HepG2 (cell line): ENCODE results near the gene PRCD. TPM values are rescaled to one million over a fixed set of nuclear protein-coding genes. Genes with fewer than 3 reads are reported as not detected.

Experiments used
- EED ChIP-seq: sonication (generic); formaldehyde crosslinking; IDR thresholded peaks from 2 replicates; pipeline ENCODE4 v1.5.0; 2020; ENCODE audit warnings: mild to moderate bottlenecking, missing genetic modification reagents
- EP300 ChIP-seq, 3 experiments: sonication (generic) in 1 of 3; formaldehyde crosslinking in 1 of 3; IDR thresholded peaks; 2 replicates each; pipeline versions ENCODE4 v1.5.1 to v1.6.1; 2011 to 2020; ENCODE audit warnings: low read depth in 2 of 3, low read length in 2 of 3, borderline replicate concordance in 1 of 3, improper control_type of control experiment in 1 of 3, mild to moderate bottlenecking in 1 of 3, missing genetic modification reagents in 1 of 3, moderate library complexity in 1 of 3
- HINFP ChIP-seq: sonication (generic); formaldehyde crosslinking; IDR thresholded peaks from 2 replicates; pipeline ENCODE4 v1.4.0; 2020; ENCODE audit warnings: low read depth, mild to moderate bottlenecking, missing genetic modification reagents
- HMGA1 ChIP-seq: sonication (generic); formaldehyde crosslinking; conservative IDR thresholded peaks from 2 replicates; pipeline ENCODE4 v1.4.0; 2020; ENCODE audit warnings: missing genetic modification reagents
- KDM1A ChIP-seq: IDR thresholded peaks from 2 replicates; pipeline ENCODE4 v1.6.1; 2016; ENCODE audit warnings: missing compliant biosample characterization
- MEIS2 ChIP-seq: sonication (generic); formaldehyde crosslinking; IDR thresholded peaks from 2 replicates; pipeline ENCODE4 v1.9.0; 2021; ENCODE audit warnings: mild to moderate bottlenecking, missing genetic modification reagents
- PAXIP1 ChIP-seq: sonication (generic); formaldehyde crosslinking; conservative IDR thresholded peaks from 2 replicates; pipeline ENCODE4 v1.4.0; 2020; ENCODE audit warnings: mild to moderate bottlenecking, missing genetic modification reagents, moderate library complexity
- TBX2 ChIP-seq: sonication (generic); formaldehyde crosslinking; IDR thresholded peaks from 2 replicates; pipeline ENCODE4 v1.5.0; 2020; ENCODE audit warnings: missing genetic modification reagents, mild to moderate bottlenecking, borderline replicate concordance
- TCF12 ChIP-seq, 2 experiments: fragments of 450-650 bp in 1 of 2; sonication (generic) in 1 of 2; formaldehyde crosslinking in 1 of 2; IDR thresholded peaks; 2 replicates each; pipeline versions ENCODE4 v1.6.1 to v1.8.0; 2017 to 2022; ENCODE audit warnings: antibody characterized with exemption in 1 of 2, mild to moderate bottlenecking in 1 of 2, missing genetic modification reagents in 1 of 2, moderate library complexity in 1 of 2
- ZBTB10 ChIP-seq: sonication (generic); formaldehyde crosslinking; IDR thresholded peaks from 2 replicates; pipeline ENCODE4 v1.4.0; 2020; ENCODE audit warnings: missing genetic modification reagents, borderline replicate concordance
- ZFY ChIP-seq: sonication (generic); formaldehyde crosslinking; IDR thresholded peaks from 2 replicates; pipeline ENCODE4 v1.4.0; 2020; ENCODE audit warnings: missing genetic modification reagents
- ZNF205 ChIP-seq: IDR thresholded peaks from 2 replicates; pipeline ENCODE4 v1.6.1; 2018; ENCODE audit warnings: missing biosample characterization, missing genetic modification reagents
- ZNF251 ChIP-seq: sonication (generic); formaldehyde crosslinking; IDR thresholded peaks from 2 replicates; pipeline ENCODE4 v1.9.0; 2021; ENCODE audit warnings: mild to moderate bottlenecking, missing genetic modification reagents
- ZNF354B ChIP-seq: sonication (generic); formaldehyde crosslinking; IDR thresholded peaks from 2 replicates; pipeline ENCODE4 v1.8.0; 2022; ENCODE audit warnings: mild to moderate bottlenecking, missing genetic modification reagents
- ZNF556 ChIP-seq: sonication (generic); formaldehyde crosslinking; IDR thresholded peaks from 2 replicates; pipeline ENCODE4 v1.4.0; 2020; ENCODE audit warnings: mild to moderate bottlenecking, missing genetic modification reagents, borderline replicate concordance
- ZNF891 ChIP-seq: sonication (generic); formaldehyde crosslinking; IDR thresholded peaks from 2 replicates; pipeline ENCODE4 v1.5.0; 2020; ENCODE audit warnings: mild to moderate bottlenecking, missing genetic modification reagents
- polyA plus RNA-seq, 8 experiments: library from polyadenylated mRNA; depleted of rRNA in 3 of 8; stranded (reverse) in 7 of 8; unstranded in 1 of 8; fragments of >200 nt; fragmentation: Illumina TruSeq in 4 of 8; extraction: Trizol in 4 of 8; gene quantifications; 2 replicates each; pipeline versions ENCODE4 v1.2.1 to v1.2.3, GENCODE V29; 2011 to 2016; ENCODE audit warnings: low read depth in 4 of 8, missing spikeins in 1 of 8, mixed read lengths in 1 of 8; ENCODE audit not compliant: insufficient read depth in 1 of 8
- total RNA-seq, 5 experiments: library from RNA; depleted of rRNA; stranded (reverse); fragments of >200 nt; fragmentation: Illumina TruSeq; extraction: Trizol; gene quantifications; 2 replicates each; pipeline ENCODE4 v1.2.3, GENCODE V29; 2016; ENCODE audit warnings: low read depth in 1 of 5
- TF ChIP-seq, protein P1 (sequence below): sonication (generic); formaldehyde crosslinking; IDR thresholded peaks from 2 replicates; pipeline ENCODE4 v1.4.0; 2020; ENCODE audit warnings: low read depth, missing genetic modification reagents

Gene PRCD
- total and polyA plus RNA-seq, 2 of the 13 experiments (the other 11 are each of a cell fraction or from before 2014, with no cell fraction given): 0.51 TPM; not detected in 1

DNA sequence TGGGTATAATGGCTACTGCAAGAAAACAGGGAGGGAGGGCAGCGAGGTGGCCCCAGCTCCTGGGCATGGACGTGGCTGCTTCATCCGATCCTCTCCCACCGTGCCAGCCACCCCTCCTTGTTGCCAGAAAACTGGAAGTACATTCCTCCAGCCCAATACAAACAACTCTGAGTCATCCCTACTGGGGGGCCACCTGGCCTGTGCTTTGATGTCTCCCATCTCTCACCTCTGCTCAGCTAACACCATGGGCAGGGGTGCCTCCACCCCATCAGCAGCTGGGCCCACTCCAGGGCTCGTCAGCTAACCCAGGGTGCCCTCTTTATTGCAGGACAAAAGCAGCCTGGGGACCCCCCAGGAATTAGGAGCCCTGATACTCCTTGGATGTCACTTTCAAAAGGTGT lies 40.6 kb upstream of the PRCD start (continued):
- TF ChIP-seq KDM1A: peak; percentile 81; the same call in 1 of the 2 replicates
- no peak for TF ChIP-seq TCF12 (IDR thresholded peaks at IDR 0.05)
- TF ChIP-seq TCF12 (CRISPR knock-in tag; IDR thresholded peaks at IDR 0.05): peak; percentile 95
- no peak for TF ChIP-seq ZNF556 (CRISPR knock-in tag)
- TF ChIP-seq ZBTB10: peak; percentile 97; the same call in 1 of the 2 replicates
- TF ChIP-seq EED (CRISPR knock-in tag): no peak
- TF ChIP-seq HMGA1 (CRISPR knock-in tag): no peak
- TF ChIP-seq ZNF205 (CRISPR knock-in tag): no peak; the same call in 1 of the 2 replicates
- TF ChIP-seq TBX2 (CRISPR knock-in tag): peak; percentile 99
- peak; percentile 55 for TF ChIP-seq ZFY (CRISPR knock-in tag)
- no peak for TF ChIP-seq HINFP (CRISPR knock-in tag)
- TF ChIP-seq, protein P1, sequence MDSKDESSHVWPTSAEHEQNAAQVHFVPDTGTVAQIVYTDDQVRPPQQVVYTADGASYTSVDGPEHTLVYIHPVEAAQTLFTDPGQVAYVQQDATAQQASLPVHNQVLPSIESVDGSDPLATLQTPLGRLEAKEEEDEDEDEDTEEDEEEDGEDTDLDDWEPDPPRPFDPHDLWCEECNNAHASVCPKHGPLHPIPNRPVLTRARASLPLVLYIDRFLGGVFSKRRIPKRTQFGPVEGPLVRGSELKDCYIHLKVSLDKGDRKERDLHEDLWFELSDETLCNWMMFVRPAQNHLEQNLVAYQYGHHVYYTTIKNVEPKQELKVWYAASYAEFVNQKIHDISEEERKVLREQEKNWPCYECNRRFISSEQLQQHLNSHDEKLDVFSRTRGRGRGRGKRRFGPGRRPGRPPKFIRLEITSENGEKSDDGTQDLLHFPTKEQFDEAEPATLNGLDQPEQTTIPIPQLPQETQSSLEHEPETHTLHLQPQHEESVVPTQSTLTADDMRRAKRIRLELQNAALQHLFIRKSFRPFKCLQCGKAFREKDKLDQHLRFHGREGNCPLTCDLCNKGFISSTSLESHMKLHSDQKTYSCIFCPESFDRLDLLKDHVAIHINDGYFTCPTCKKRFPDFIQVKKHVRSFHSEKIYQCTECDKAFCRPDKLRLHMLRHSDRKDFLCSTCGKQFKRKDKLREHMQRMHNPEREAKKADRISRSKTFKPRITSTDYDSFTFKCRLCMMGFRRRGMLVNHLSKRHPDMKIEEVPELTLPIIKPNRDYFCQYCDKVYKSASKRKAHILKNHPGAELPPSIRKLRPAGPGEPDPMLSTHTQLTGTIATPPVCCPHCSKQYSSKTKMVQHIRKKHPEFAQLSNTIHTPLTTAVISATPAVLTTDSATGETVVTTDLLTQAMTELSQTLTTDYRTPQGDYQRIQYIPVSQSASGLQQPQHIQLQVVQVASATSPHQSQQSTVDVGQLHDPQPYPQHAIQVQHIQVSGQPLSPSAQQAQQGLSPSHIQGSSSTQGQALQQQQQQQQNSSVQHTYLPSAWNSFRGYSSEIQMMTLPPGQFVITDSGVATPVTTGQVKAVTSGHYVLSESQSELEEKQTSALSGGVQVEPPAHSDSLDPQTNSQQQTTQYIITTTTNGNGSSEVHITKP: peak; percentile 91
- TF ChIP-seq ZNF354B (CRISPR knock-in tag): no peak
- peak; percentile 92 for TF ChIP-seq PAXIP1 (CRISPR knock-in tag)
- 0 out of 2 replicates have a peak, but pooled peaks have one; percentile 56 for TF ChIP-seq MEIS2 (CRISPR knock-in tag)
- peak; percentile 77 to 93; a peak in 3 of 4 replicates for TF ChIP-seq EP300 (IDR thresholded peaks at IDR 0.05; ENCODE audit: low read depth in 2 of 2, low read length in 2 of 2)
- peak; percentile 92 for TF ChIP-seq EP300 (CRISPR knock-in tag; IDR thresholded peaks at IDR 0.05; ENCODE audit: borderline replicate concordance)
- no peak for TF ChIP-seq ZNF251
- TF ChIP-seq ZNF891: peak; percentile 44; the same call in 1 of the 2 replicates
